RPMI7951 (cell line): Measurements from ENCODE around the gene RUNX1. TPM values are rescaled to one million over a fixed set of nuclear protein-coding genes. Genes with fewer than 3 reads are reported as not detected.

ENCODE experiments used
- DNase-seq: peaks from one replicate; pipeline ENCODE4 v3.0.0-alpha.2; 2012; ENCODE audit warnings: low read depth
- total RNA-seq: library from RNA; depleted of rRNA; stranded (reverse); fragments of >200 nt; shearing (Covaris generic); gene quantifications from 2 replicates; pipeline ENCODE4 v1.2.3, GENCODE V29; 2014

The RUNX1 gene
- total RNA-seq, 1 experiment from 2014 or later = 13.8 TPM

GRCh38 chr21:34857122-34857713 is 191.9 kb downstream of the RUNX1 start:
- DNase-seq = no peak

- peak; percentile 31 for DNase-seq
Observed at GRCh38 chr21:34852448-34852847, 196.7 kb downstream of the RUNX1 start.

GRCh38 chr21:34850166-34850690 is 198.9 kb downstream of the RUNX1 start:
- DNase-seq = no peak

GRCh38 chr21:34846601-34847112 is 202.4 kb downstream of the RUNX1 start:
- DNase-seq = peak; percentile 91

GRCh38 chr21:34845521-34846451 is 203.3 kb downstream of the RUNX1 start:
- peak; percentile 90 for DNase-seq

- no peak for DNase-seq
Observed at GRCh38 chr21:34844924-34845238, 204.2 kb downstream of the RUNX1 start.

- peak; percentile 55 for DNase-seq
Observed at GRCh38 chr21:34844013-34844923, 204.8 kb downstream of the RUNX1 start.

- DNase-seq = no peak
Observed at GRCh38 chr21:34843562-34843961, 205.5 kb downstream of the RUNX1 start.

- DNase-seq = no peak
Observed at GRCh38 chr21:34841154-34841553, 207.9 kb downstream of the RUNX1 start.

GRCh38 chr21:34840693-34841092 is 208.4 kb downstream of the RUNX1 start:
- no peak for DNase-seq

GRCh38 chr21:34838956-34839820 is 209.9 kb downstream of the RUNX1 start:
- DNase-seq = no peak

GRCh38 chr21:34836933-34837505 is 212.1 kb downstream of the RUNX1 start:
- no peak for DNase-seq

- DNase-seq = peak; percentile 99
Observed at GRCh38 chr21:34836103-34836932, 212.8 kb downstream of the RUNX1 start.

- peak; percentile 50 for DNase-seq
Observed at GRCh38 chr21:34835526-34835925, 213.6 kb downstream of the RUNX1 start.

GRCh38 chr21:34834852-34835501 is 214.1 kb downstream of the RUNX1 start:
- peak; percentile 37 for DNase-seq

GRCh38 chr21:34834290-34834689 is 214.8 kb downstream of the RUNX1 start:
- DNase-seq = no peak

GRCh38 chr21:34833465-34833864 is 215.6 kb downstream of the RUNX1 start:
- DNase-seq = no peak

- DNase-seq = no peak
Observed at GRCh38 chr21:34830386-34831170, 218.5 kb downstream of the RUNX1 start.
